ENCODE data around the gene FHIT.

DNA sequence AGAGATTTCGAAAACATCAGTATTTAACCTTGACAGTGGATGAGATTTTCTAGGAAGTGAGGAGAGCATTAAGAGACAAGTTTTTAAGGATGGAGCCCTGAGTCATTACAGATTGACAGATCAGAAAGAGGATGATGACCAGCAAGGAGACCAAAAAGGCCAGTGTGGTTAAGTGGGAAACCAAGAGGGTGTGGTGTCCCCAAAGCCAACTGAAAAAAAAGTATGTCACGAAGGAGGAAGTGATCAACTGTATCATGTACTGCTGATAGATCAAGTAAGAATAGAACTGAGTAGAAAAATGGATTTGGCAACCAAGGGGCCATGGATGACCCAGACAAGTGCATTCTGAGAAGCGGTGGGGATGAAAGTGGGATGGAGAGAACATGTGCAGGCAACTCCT lies 491.8 kb downstream of the FHIT start:
- no peak for TF ChIP-seq CTCF (IDR thresholded peaks at IDR 0.05)
- TF ChIP-seq POLR2A (IDR thresholded peaks at IDR 0.05), result no peak
- no peak for TF ChIP-seq POLR2AphosphoS5 (IDR thresholded peaks at IDR 0.05)
- TF ChIP-seq EP300 (IDR thresholded peaks at IDR 0.05; ENCODE audit: low read depth), result no peak

All from transverse colon (tissue), 4 donors.